T-helper 1 cell (primary cell): ENCODE results near the gene ZC3H4.
A peak's percentile ranks its signal among the peaks of the same experiment; 100 is the strongest.
"Not testable (repeated sequence)": the region's sequence is repeated elsewhere in the genome, so short reads cannot be mapped to it uniquely, and the experiment has no call there.

Source experiments
- DNase-seq, 5 donors: peaks; one replicate each; pipeline ENCODE4 v3.0.0-alpha.2; 2012 to 2020

ZC3H4 gene

GRCh38 chr19:47078351-47078750 lies 35.2 kb downstream of the ZC3H4 start:
- DNase-seq: not testable (repeated sequence)

GRCh38 chr19:47075941-47076340 lies 37.6 kb downstream of the ZC3H4 start:
- DNase-seq: no peak

- DNase-seq: no peak
Observed at GRCh38 chr19:47075179-47075810, 38.3 kb downstream of the ZC3H4 start.

- DNase-seq: no peak
Observed at GRCh38 chr19:47074621-47075020, 39.0 kb downstream of the ZC3H4 start.

GRCh38 chr19:47073574-47073973 lies 40.0 kb downstream of the ZC3H4 start:
- DNase-seq: no peak

- no peak for DNase-seq
Observed at GRCh38 chr19:47072323-47072722, 41.3 kb downstream of the ZC3H4 start.

GRCh38 chr19:47071731-47072130 lies 41.8 kb downstream of the ZC3H4 start:
- no peak for DNase-seq

GRCh38 chr19:47070756-47071155 lies 42.8 kb downstream of the ZC3H4 start:
- no peak for DNase-seq

- DNase-seq: no peak
Observed at GRCh38 chr19:47069795-47070194, 43.8 kb downstream of the ZC3H4 start.

GRCh38 chr19:47068876-47069406 lies 44.6 kb downstream of the ZC3H4 start:
- no peak for DNase-seq

GRCh38 chr19:47068246-47068645 lies 45.3 kb downstream of the ZC3H4 start:
- DNase-seq: no peak

- no peak for DNase-seq
Observed at GRCh38 chr19:47067215-47067847, 46.2 kb downstream of the ZC3H4 start.

- DNase-seq: no peak
Observed at GRCh38 chr19:47066376-47067214, 47.0 kb downstream of the ZC3H4 start.

- no peak for DNase-seq
Observed at GRCh38 chr19:47065242-47065641, 48.3 kb downstream of the ZC3H4 start.

GRCh38 chr19:47063874-47064273 lies 49.7 kb downstream of the ZC3H4 start:
- no peak for DNase-seq

- no peak for DNase-seq
Observed at GRCh38 chr19:47058621-47059022, 55.0 kb downstream of the ZC3H4 start.

GRCh38 chr19:47057328-47057727 lies 56.2 kb downstream of the ZC3H4 start:
- no peak for DNase-seq

- no peak for DNase-seq
Observed at GRCh38 chr19:47056411-47056810, 57.2 kb downstream of the ZC3H4 start.

GRCh38 chr19:47050562-47050961 lies 63.0 kb downstream of the ZC3H4 start:
- not testable (repeated sequence) for DNase-seq

- DNase-seq: no peak
Observed at GRCh38 chr19:47049307-47049700, 64.3 kb downstream of the ZC3H4 start.

GRCh38 chr19:47047763-47048405 lies 65.7 kb downstream of the ZC3H4 start:
- peak; percentile 44 to 87 (median 54) for DNase-seq

- no peak for DNase-seq
Observed at GRCh38 chr19:47047272-47047762, 66.3 kb downstream of the ZC3H4 start.
